Stimulated activated CD4-positive, alpha-beta T cell treated with anti-CD3 and anti-CD28 coated beads, Interleukin-15, amount 100 ng/mL, for 24 hours (primary cell): ENCODE results near the gene CELF4.

Experiments used
- DNase-seq: peaks from one replicate; pipeline ENCODE4 v3.0.0-alpha.2; 2020

The CELF4 gene

GRCh38 chr18:37520508-37520907, 45.1 kb downstream of the CELF4 start:
- no peak for DNase-seq

- DNase-seq, result no peak
Measured at GRCh38 chr18:37519510-37520135, 46.0 kb downstream of the CELF4 start.

- DNase-seq, result no peak
Measured at GRCh38 chr18:37516361-37516853, 49.2 kb downstream of the CELF4 start.

- DNase-seq, result no peak
Measured at GRCh38 chr18:37514953-37515352, 50.6 kb downstream of the CELF4 start.

GRCh38 chr18:37512400-37512799, 53.2 kb downstream of the CELF4 start:
- DNase-seq, result no peak

- no peak for DNase-seq
Measured at GRCh38 chr18:37511721-37512298, 53.8 kb downstream of the CELF4 start.

GRCh38 chr18:37509600-37509999, 56.0 kb downstream of the CELF4 start:
- DNase-seq, result no peak

GRCh38 chr18:37508207-37508606, 57.4 kb downstream of the CELF4 start:
- DNase-seq, result no peak

- no peak for DNase-seq
Measured at GRCh38 chr18:37507239-37507638, 58.4 kb downstream of the CELF4 start.

GRCh38 chr18:37506001-37506400, 59.6 kb downstream of the CELF4 start:
- DNase-seq, result no peak

- no peak for DNase-seq
Measured at GRCh38 chr18:37505321-37505720, 60.3 kb downstream of the CELF4 start.

GRCh38 chr18:37502601-37503000, 63.0 kb downstream of the CELF4 start:
- DNase-seq, result no peak

- no peak for DNase-seq
Measured at GRCh38 chr18:37502036-37502435, 63.6 kb downstream of the CELF4 start.

- DNase-seq, result no peak
Measured at GRCh38 chr18:37501136-37501535, 64.5 kb downstream of the CELF4 start.

- no peak for DNase-seq
Measured at GRCh38 chr18:37499913-37500312, 65.7 kb downstream of the CELF4 start.

GRCh38 chr18:37499044-37499443, 66.6 kb downstream of the CELF4 start:
- DNase-seq, result no peak

- DNase-seq, result no peak
Measured at GRCh38 chr18:37497853-37498518, 67.6 kb downstream of the CELF4 start.

GRCh38 chr18:37496568-37496967, 69.0 kb downstream of the CELF4 start:
- DNase-seq, result no peak

GRCh38 chr18:37495354-37495753, 70.2 kb downstream of the CELF4 start:
- DNase-seq, result no peak

GRCh38 chr18:37494406-37494805, 71.2 kb downstream of the CELF4 start:
- no peak for DNase-seq

GRCh38 chr18:37493352-37493935, 72.2 kb downstream of the CELF4 start:
- no peak for DNase-seq

GRCh38 chr18:37492952-37493351, 72.6 kb downstream of the CELF4 start:
- DNase-seq, result no peak

- DNase-seq, result no peak
Measured at GRCh38 chr18:37491526-37491925, 74.1 kb downstream of the CELF4 start.

GRCh38 chr18:37489998-37490397, 75.6 kb downstream of the CELF4 start:
- no peak for DNase-seq
